ENCODE data around the gene CCDC91.
A peak's percentile ranks its signal among the peaks of the same experiment; 100 is the strongest.

The CCDC91 gene

DNA sequence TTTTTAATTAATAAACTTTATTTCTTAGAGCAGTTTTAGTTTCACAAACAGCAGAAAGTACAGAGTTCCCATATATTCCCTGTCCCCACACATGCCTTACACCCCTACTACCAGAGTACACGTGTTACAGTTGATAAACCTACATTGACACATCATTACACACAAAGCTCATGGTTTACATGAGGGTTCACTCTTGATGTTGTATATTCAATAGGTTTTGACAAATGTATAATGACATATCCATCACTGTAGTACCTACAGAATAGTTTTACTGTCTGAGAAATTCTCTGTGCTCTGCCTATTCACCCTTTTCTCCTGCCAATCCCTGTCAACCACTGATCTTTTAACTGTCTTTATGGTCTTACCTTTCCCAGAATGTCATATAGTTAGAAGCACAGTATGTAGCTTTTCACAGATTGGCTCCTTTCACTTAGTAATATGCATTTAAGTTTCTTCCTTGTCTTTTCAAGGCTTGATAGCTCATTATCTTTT lies 15.1 kb upstream of the CCDC91 start:
- DNase-seq (ENCODE audit: low read depth, low spot score), result no peak
- Histone ChIP-seq H3K9me3 (ENCODE audit: low read depth, low read length) (no peaks in the 10 kb centered on the region), H3K27ac (no peak overlapping the region), H3K4me3 (no peak overlapping the region), H3K36me3 (ENCODE audit: insufficient read depth, low read length) (no peaks in the 10 kb centered on the region), H3K9ac (ENCODE audit: insufficient read length) (no peak overlapping the region)
- TF ChIP-seq EZH2 (IDR thresholded peaks at IDR 0.05), result no peak
- no peak for TF ChIP-seq POLR2AphosphoS5 (IDR thresholded peaks at IDR 0.05; ENCODE audit: borderline replicate concordance, low read depth, low read length)
- no peak for TF ChIP-seq FOXP2 (optimal IDR thresholded peaks at IDR 0.05; ENCODE audit: control extremely low read depth, extremely low read length, insufficient read depth)

DNA sequence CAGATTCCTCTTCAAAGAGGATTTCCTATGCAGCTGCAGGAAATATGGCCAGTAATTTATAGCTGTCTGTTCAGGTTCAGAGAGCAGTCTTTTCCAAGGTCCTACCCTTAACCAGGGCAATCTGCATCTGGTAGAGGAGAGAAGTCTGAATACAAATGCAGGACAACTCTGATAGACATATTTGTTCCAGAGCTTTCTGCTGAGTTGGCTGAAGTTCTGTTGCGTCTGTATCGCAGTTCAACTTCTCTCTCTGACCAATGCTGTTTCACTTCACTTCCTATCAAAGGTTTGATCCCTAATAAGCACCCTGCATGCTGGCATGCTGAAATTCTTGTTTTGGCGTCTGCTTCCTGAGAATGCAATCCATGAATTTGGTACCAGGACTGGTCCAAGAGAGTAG lies 14.0 kb upstream of the CCDC91 start:
- no peak for TF ChIP-seq FOXP2 (optimal IDR thresholded peaks at IDR 0.05; ENCODE audit: control extremely low read depth, extremely low read length, insufficient read depth)
- no peak for TF ChIP-seq EZH2 (IDR thresholded peaks at IDR 0.05)
- TF ChIP-seq POLR2AphosphoS5 (IDR thresholded peaks at IDR 0.05; ENCODE audit: borderline replicate concordance, low read depth, low read length), result no peak
- Histone ChIP-seq H3K36me3 (ENCODE audit: insufficient read depth, low read length) (no peaks in the 10 kb centered on the region), H3K9ac (ENCODE audit: insufficient read length) (no peak overlapping the region), H3K4me3 (no peak overlapping the region), H3K9me3 (ENCODE audit: low read depth, low read length) (no peaks in the 10 kb centered on the region), H3K27ac (no peak overlapping the region)
- no peak for DNase-seq (ENCODE audit: low read depth, low spot score)

- no peak for DNase-seq (ENCODE audit: low read depth, low spot score)
- TF ChIP-seq FOXP2 (optimal IDR thresholded peaks at IDR 0.05; ENCODE audit: control extremely low read depth, extremely low read length, insufficient read depth) (no peak), EZH2 (IDR thresholded peaks at IDR 0.05) (no peak), POLR2AphosphoS5 (IDR thresholded peaks at IDR 0.05; ENCODE audit: borderline replicate concordance, low read depth, low read length) (no peak)
- Histone ChIP-seq H3K4me3 (no peak overlapping the region), H3K36me3 (ENCODE audit: insufficient read depth, low read length) (no peaks in the 10 kb centered on the region), H3K9ac (ENCODE audit: insufficient read length) (no peak overlapping the region), H3K9me3 (ENCODE audit: low read depth, low read length) (no peaks in the 10 kb centered on the region), H3K27ac (no peak overlapping the region)
These were observed 12.8 kb upstream of the CCDC91 start for GRCh38 chr12:28177461-28177860.

GRCh38 chr12:28177905-28178304 lies 12.4 kb upstream of the CCDC91 start:
- TF ChIP-seq EZH2 (IDR thresholded peaks at IDR 0.05), result no peak
- TF ChIP-seq FOXP2 (optimal IDR thresholded peaks at IDR 0.05; ENCODE audit: control extremely low read depth, extremely low read length, insufficient read depth), result no peak
- TF ChIP-seq POLR2AphosphoS5 (IDR thresholded peaks at IDR 0.05; ENCODE audit: borderline replicate concordance, low read depth, low read length), result no peak
- no peak overlapping the region for H3K27ac ChIP-seq

GRCh38 chr12:28178775-28179174 lies 11.5 kb upstream of the CCDC91 start:
- TF ChIP-seq FOXP2 (optimal IDR thresholded peaks at IDR 0.05; ENCODE audit: control extremely low read depth, extremely low read length, insufficient read depth), result no peak
- no peak for TF ChIP-seq EZH2 (IDR thresholded peaks at IDR 0.05)
- no peak for TF ChIP-seq POLR2AphosphoS5 (IDR thresholded peaks at IDR 0.05; ENCODE audit: borderline replicate concordance, low read depth, low read length)
- H3K27ac ChIP-seq, result no peak overlapping the region
- H3K9me3 ChIP-seq (ENCODE audit: low read depth, low read length), result no peaks in the 10 kb centered on the region
- no peak overlapping the region for H3K9ac ChIP-seq (ENCODE audit: insufficient read length)
- H3K4me3 ChIP-seq, result no peak overlapping the region
- no peaks in the 10 kb centered on the region for H3K36me3 ChIP-seq (ENCODE audit: insufficient read depth, low read length)
- DNase-seq (ENCODE audit: low read depth, low spot score), result no peak

More at GRCh38 chr12:28177905-28178304, 12.4 kb upstream of the CCDC91 start:
- no peaks in the 10 kb centered on the region for H3K36me3 ChIP-seq (ENCODE audit: insufficient read depth, low read length)
- no peak for DNase-seq (ENCODE audit: low read depth, low spot score)
- no peak overlapping the region for H3K9ac ChIP-seq (ENCODE audit: insufficient read length)
- H3K9me3 ChIP-seq (ENCODE audit: low read depth, low read length), result no peaks in the 10 kb centered on the region
- H3K4me3 ChIP-seq, result no peak overlapping the region

GRCh38 chr12:28180786-28181185 lies 9.5 kb upstream of the CCDC91 start:
- H3K4me3 ChIP-seq, result no peak overlapping the region
- no peak overlapping the region for H3K27ac ChIP-seq
- H3K9me3 ChIP-seq (ENCODE audit: low read depth, low read length), result no peaks in the 10 kb centered on the region
- DNase-seq (ENCODE audit: low read depth, low spot score), result no peak
- no peak overlapping the region for H3K9ac ChIP-seq (ENCODE audit: insufficient read length)
- TF ChIP-seq FOXP2 (optimal IDR thresholded peaks at IDR 0.05; ENCODE audit: control extremely low read depth, extremely low read length, insufficient read depth), result no peak
- no peak for TF ChIP-seq POLR2AphosphoS5 (IDR thresholded peaks at IDR 0.05; ENCODE audit: borderline replicate concordance, low read depth, low read length)
- no peak for TF ChIP-seq EZH2 (IDR thresholded peaks at IDR 0.05)
- no peaks in the 10 kb centered on the region for H3K36me3 ChIP-seq (ENCODE audit: insufficient read depth, low read length)

DNA sequence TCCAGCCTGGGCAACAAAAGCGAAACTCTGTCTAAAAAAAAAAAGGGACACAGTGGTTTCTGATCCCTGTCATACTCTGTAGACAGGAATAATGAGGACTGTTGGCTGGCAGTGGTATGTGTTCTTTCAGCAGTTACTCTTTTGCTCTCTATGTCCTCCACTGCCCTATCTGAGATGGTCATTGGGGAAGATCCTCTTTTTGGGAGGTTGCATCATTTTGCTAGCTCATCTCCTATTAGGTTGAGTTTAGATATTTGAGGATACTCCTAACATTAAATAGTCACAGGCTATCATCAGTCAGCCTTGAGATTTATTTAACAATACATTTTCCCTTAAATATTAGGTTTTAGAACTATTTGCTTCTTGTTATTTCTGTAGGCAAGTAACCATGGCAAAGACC lies 5.9 kb upstream of the CCDC91 start:
- H3K9me3 ChIP-seq (ENCODE audit: low read depth, low read length), result no peaks in the 10 kb centered on the region; the same call in 1 of the 2 replicates
- H3K36me3 ChIP-seq (ENCODE audit: insufficient read depth, low read length), result no peaks in the 10 kb centered on the region
- no peak for TF ChIP-seq FOXP2 (optimal IDR thresholded peaks at IDR 0.05; ENCODE audit: control extremely low read depth, extremely low read length, insufficient read depth)
- no peak for TF ChIP-seq POLR2AphosphoS5 (IDR thresholded peaks at IDR 0.05; ENCODE audit: borderline replicate concordance, low read depth, low read length)
- no peak for TF ChIP-seq EZH2 (IDR thresholded peaks at IDR 0.05)
- no peak overlapping the region for H3K27ac ChIP-seq
- H3K4me3 ChIP-seq, result no peak overlapping the region
- no peak for DNase-seq (ENCODE audit: low read depth, low spot score)
- H3K9ac ChIP-seq (ENCODE audit: insufficient read length), result no peak overlapping the region

- Histone ChIP-seq H3K4me3 (no peak overlapping the region), H3K9ac (ENCODE audit: insufficient read length) (no peak overlapping the region), H3K9me3 (ENCODE audit: low read depth, low read length) (no peaks in the 10 kb centered on the region; the same call in 1 of the 2 replicates), H3K27ac (no peak overlapping the region), H3K36me3 (ENCODE audit: insufficient read depth, low read length) (no peaks in the 10 kb centered on the region)
- TF ChIP-seq EZH2 (IDR thresholded peaks at IDR 0.05) (no peak), POLR2AphosphoS5 (IDR thresholded peaks at IDR 0.05; ENCODE audit: borderline replicate concordance, low read depth, low read length) (no peak), FOXP2 (optimal IDR thresholded peaks at IDR 0.05; ENCODE audit: control extremely low read depth, extremely low read length, insufficient read depth) (no peak)
- DNase-seq (ENCODE audit: low read depth, low spot score), result no peak
These were observed 3.8 kb upstream of the CCDC91 start for GRCh38 chr12:28186500-28186899.

GRCh38 chr12:28189784-28190320 lies 404 bp upstream of the CCDC91 start:
- Histone ChIP-seq H3K9me3 (ENCODE audit: low read depth, low read length) (no peaks in the 10 kb centered on the region; the same call in 1 of the 2 replicates), H3K4me3 (peak overlapping the region; percentile 91), H3K9ac (ENCODE audit: insufficient read length) (peak overlapping the region; percentile 86), H3K36me3 (ENCODE audit: insufficient read depth, low read length) (peaks cover 6% of the 10 kb centered on the region; the same call in 1 of the 2 replicates), H3K27ac (peak overlapping the region; percentile 65; the same call in 1 of the 2 replicates)
- no peak for DNase-seq (ENCODE audit: low read depth, low spot score)
- no peak for TF ChIP-seq EZH2 (IDR thresholded peaks at IDR 0.05)
- no peak for TF ChIP-seq FOXP2 (optimal IDR thresholded peaks at IDR 0.05; ENCODE audit: control extremely low read depth, extremely low read length, insufficient read depth)
- TF ChIP-seq POLR2AphosphoS5 (IDR thresholded peaks at IDR 0.05; ENCODE audit: borderline replicate concordance, low read depth, low read length), result no peak
